Measurements from ENCODE around the gene SH3TC1.

SH3TC1 gene

DNA sequence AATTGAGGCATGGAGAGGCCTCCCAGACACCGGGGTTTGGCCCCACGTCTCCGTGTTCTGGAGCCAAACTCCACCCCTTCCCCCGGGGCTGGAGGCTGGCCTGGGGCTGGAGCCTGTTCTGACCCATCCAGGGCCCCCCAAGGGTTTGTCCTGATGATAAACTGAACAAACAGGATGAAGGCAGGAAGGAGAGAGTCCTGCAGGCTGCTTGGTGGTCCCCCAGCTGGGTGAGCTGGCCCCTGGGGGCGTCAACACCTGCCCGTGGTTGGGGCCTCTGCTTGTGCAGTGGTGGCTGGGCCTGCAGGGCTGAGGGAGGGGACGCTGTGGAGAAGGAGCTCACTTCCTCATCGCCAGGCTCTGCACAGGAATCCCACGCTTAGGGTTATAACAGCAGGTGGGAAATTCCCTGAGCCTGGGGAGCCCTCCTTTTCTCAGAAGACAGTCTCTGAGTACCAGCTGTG is 2.3 kb downstream of the SH3TC1 start:
- no peak for DNase-seq
- H3K79me2 ChIP-seq (ENCODE audit: control insufficient read depth, insufficient read depth, low read length), result no peaks in the 10 kb centered on the region
- H3K23ac ChIP-seq (ENCODE audit: low read length), result no peak overlapping the region
- no peak overlapping the region for H2BK5ac ChIP-seq (ENCODE audit: low read length)
- H3K4me3 ChIP-seq (ENCODE audit: low read length), result no peak overlapping the region
- no peak overlapping the region for H3K9ac ChIP-seq (ENCODE audit: low read length)
- H4K5ac ChIP-seq (ENCODE audit: low read length), result no peak overlapping the region
- H2AK5ac ChIP-seq (ENCODE audit: low read length), result no peak overlapping the region
- H3K27ac ChIP-seq (ENCODE audit: low read depth, low read length), result no peak overlapping the region
- no peaks in the 10 kb centered on the region for H3K27me3 ChIP-seq (ENCODE audit: insufficient read depth, low read length, poor library complexity)
- H3K4ac ChIP-seq (ENCODE audit: low read depth, low read length), result no peak overlapping the region
- H3K36me3 ChIP-seq (ENCODE audit: control insufficient read depth, insufficient read depth, low read length), result no peaks in the 10 kb centered on the region
- no CpG with 5 or more reads among the region's 9 CpGs for WGBS (ENCODE audit: extremely low coverage, insufficient coverage, low lambda C conversion rate)
- H2BK120ac ChIP-seq (ENCODE audit: low read depth, low read length), result no peak overlapping the region
- H2BK15ac ChIP-seq (replicated peaks; ENCODE audit: low read depth), result no peak overlapping the region
- no peaks in the 10 kb centered on the region for H3K4me1 ChIP-seq (ENCODE audit: control insufficient read depth, low read depth, low read length)
- no peak overlapping the region for H4K8ac ChIP-seq (ENCODE audit: low read depth, low read length)
- no peak overlapping the region for H3K18ac ChIP-seq (ENCODE audit: low read length)
- no peak overlapping the region for H3K4me2 ChIP-seq (ENCODE audit: low read length)
- H3K56ac ChIP-seq (ENCODE audit: low read length), result no peak overlapping the region
- H3K79me1 ChIP-seq (ENCODE audit: low read length), result no peaks in the 10 kb centered on the region

DNA sequence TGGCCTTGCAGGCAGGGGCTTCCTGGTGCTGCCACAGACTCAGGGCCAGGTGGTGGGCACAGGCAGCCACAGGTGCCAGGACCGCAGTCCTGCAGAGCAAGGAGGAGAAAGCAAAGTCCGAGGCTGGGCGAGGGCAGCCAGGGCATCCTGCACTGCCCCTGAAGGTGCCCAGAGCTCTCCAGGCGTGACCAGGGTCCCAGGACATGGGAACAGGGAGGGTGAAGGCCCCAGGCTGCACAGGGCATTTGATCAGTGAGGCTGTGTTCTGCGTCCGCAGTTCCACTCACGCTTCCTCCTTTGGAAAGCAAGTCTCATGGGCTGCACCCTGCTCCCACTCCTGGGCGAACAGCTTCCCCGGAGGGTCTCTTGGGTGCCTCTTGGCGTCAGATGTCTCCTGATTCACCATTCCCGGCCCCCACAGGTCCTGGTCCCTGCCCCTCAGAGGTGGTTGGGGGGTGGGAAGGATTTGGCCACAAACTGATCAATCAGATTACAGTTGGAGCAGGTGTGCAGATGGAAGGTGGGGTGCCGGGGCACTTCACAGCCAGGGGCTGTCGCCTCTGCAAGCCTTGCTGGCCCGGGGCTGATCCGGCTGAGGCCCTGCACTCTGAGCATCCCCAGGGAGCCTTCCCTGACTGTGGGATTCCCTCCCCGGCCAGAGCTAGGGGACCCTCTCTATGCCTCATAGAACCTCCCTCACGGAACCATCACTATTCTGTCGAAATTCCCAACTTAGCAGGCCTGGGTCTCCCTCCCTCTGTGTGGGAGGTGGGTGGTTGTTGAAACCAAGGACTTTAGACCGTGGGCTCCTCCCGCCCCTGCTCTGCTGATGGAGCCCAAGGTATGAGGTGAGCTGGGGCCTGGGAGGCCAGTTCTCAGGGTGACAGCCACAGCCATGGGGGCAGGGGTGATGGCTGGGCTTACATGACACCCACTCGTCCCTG is 3.3 kb downstream of the SH3TC1 start:
- no peak overlapping the region for H2BK120ac ChIP-seq (ENCODE audit: low read depth, low read length)
- no peak overlapping the region for H3K18ac ChIP-seq (ENCODE audit: low read length)
- no peaks in the 10 kb centered on the region for H3K79me1 ChIP-seq (ENCODE audit: low read length)
- H2BK5ac ChIP-seq (ENCODE audit: low read length), result no peak overlapping the region
- no peaks in the 10 kb centered on the region for H3K27me3 ChIP-seq (ENCODE audit: insufficient read depth, low read length, poor library complexity)
- H3K36me3 ChIP-seq (ENCODE audit: control insufficient read depth, insufficient read depth, low read length), result no peaks in the 10 kb centered on the region
- H4K5ac ChIP-seq (ENCODE audit: low read length), result no peak overlapping the region
- H3K27ac ChIP-seq (ENCODE audit: low read depth, low read length), result no peak overlapping the region
- no peak overlapping the region for H2BK15ac ChIP-seq (replicated peaks; ENCODE audit: low read depth)
- no peak overlapping the region for H3K4me2 ChIP-seq (ENCODE audit: low read length)
- H4K8ac ChIP-seq (ENCODE audit: low read depth, low read length), result no peak overlapping the region
- no peak overlapping the region for H3K9ac ChIP-seq (ENCODE audit: low read length)
- H3K4ac ChIP-seq (ENCODE audit: low read depth, low read length), result no peak overlapping the region
- DNase-seq, result no peak
- H3K4me1 ChIP-seq (ENCODE audit: control insufficient read depth, low read depth, low read length), result no peaks in the 10 kb centered on the region
- no peak overlapping the region for H3K56ac ChIP-seq (ENCODE audit: low read length)
- no peak overlapping the region for H3K4me3 ChIP-seq (ENCODE audit: low read length)
- H3K23ac ChIP-seq (ENCODE audit: low read length), result no peak overlapping the region
- H3K79me2 ChIP-seq (ENCODE audit: control insufficient read depth, insufficient read depth, low read length), result no peaks in the 10 kb centered on the region
- no peak overlapping the region for H2AK5ac ChIP-seq (ENCODE audit: low read length)
- no CpG with 5 or more reads among the region's 21 CpGs for WGBS (ENCODE audit: extremely low coverage, insufficient coverage, low lambda C conversion rate)

DNA sequence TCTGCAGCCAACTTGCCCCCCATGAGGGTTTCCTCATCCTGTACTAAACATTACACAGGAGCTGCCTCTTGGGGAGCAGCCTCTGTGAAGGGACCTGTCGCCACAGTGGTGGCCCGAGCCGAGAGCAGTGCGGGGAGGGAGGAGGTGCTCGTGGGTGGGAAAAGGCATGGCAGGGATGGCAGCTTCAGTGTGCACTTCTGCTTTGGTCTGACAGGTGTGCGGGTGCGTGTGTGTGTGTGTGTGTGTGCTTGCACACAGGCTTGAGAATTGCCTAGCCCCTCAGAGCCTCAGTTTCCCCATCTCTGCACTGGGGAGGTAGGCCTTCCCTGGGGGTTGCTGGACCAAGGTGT is 3.9 kb downstream of the SH3TC1 start:
- Histone ChIP-seq H3K4me2 (ENCODE audit: low read length) (no peak overlapping the region), H2BK5ac (ENCODE audit: low read length) (no peak overlapping the region), H4K5ac (ENCODE audit: low read length) (no peak overlapping the region), H3K36me3 (ENCODE audit: control insufficient read depth, insufficient read depth, low read length) (no peaks in the 10 kb centered on the region), H3K79me2 (ENCODE audit: control insufficient read depth, insufficient read depth, low read length) (no peaks in the 10 kb centered on the region), H2BK15ac (replicated peaks; ENCODE audit: low read depth) (no peak overlapping the region), H3K27ac (ENCODE audit: low read depth, low read length) (no peak overlapping the region), H4K8ac (ENCODE audit: low read depth, low read length) (no peak overlapping the region), H2BK120ac (ENCODE audit: low read depth, low read length) (no peak overlapping the region), H3K56ac (ENCODE audit: low read length) (no peak overlapping the region), H3K4ac (ENCODE audit: low read depth, low read length) (no peak overlapping the region), H3K4me3 (ENCODE audit: low read length) (no peak overlapping the region), H3K4me1 (ENCODE audit: control insufficient read depth, low read depth, low read length) (no peaks in the 10 kb centered on the region), H3K9ac (ENCODE audit: low read length) (no peak overlapping the region), H3K18ac (ENCODE audit: low read length) (no peak overlapping the region), H3K27me3 (ENCODE audit: insufficient read depth, low read length, poor library complexity) (no peaks in the 10 kb centered on the region), H3K23ac (ENCODE audit: low read length) (no peak overlapping the region), H3K79me1 (ENCODE audit: low read length) (no peaks in the 10 kb centered on the region), H2AK5ac (ENCODE audit: low read length) (no peak overlapping the region)
- WGBS (ENCODE audit: extremely low coverage, insufficient coverage, low lambda C conversion rate), result no CpG with 5 or more reads among the region's 7 CpGs
- no peak for DNase-seq

DNA sequence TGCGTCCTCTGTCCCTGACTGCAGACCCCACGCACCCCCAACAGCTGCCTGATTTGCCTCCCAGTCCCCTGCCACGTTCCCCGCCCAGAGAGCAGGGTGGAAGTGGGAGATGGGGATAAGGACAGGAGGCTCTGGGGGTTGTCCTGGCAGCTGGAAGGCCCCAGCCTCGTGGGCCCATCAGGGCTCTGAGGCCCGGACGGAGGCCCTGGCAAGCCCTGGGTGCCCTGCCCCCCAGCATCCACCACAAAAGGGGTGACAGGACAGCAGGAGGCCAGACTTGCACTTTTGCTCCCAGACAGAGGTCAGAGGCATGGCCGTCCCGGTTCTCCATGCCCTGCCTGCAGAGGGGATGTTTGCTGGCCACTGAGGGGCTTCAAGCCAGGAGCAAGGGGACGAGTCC is 4.7 kb downstream of the SH3TC1 start:
- no peak overlapping the region for H3K27ac ChIP-seq (ENCODE audit: low read depth, low read length)
- H3K23ac ChIP-seq (ENCODE audit: low read length), result no peak overlapping the region
- no peak overlapping the region for H2AK5ac ChIP-seq (ENCODE audit: low read length)
- no peak overlapping the region for H3K4me2 ChIP-seq (ENCODE audit: low read length)
- no peak overlapping the region for H3K18ac ChIP-seq (ENCODE audit: low read length)
- no peak overlapping the region for H3K4ac ChIP-seq (ENCODE audit: low read depth, low read length)
- no peak overlapping the region for H2BK5ac ChIP-seq (ENCODE audit: low read length)
- no peaks in the 10 kb centered on the region for H3K36me3 ChIP-seq (ENCODE audit: control insufficient read depth, insufficient read depth, low read length)
- no peaks in the 10 kb centered on the region for H3K79me1 ChIP-seq (ENCODE audit: low read length)
- no peak overlapping the region for H2BK120ac ChIP-seq (ENCODE audit: low read depth, low read length)
- no peak for DNase-seq
- H4K8ac ChIP-seq (ENCODE audit: low read depth, low read length), result no peak overlapping the region
- no peak overlapping the region for H3K9ac ChIP-seq (ENCODE audit: low read length)
- H4K5ac ChIP-seq (ENCODE audit: low read length), result no peak overlapping the region
- no peaks in the 10 kb centered on the region for H3K4me1 ChIP-seq (ENCODE audit: control insufficient read depth, low read depth, low read length)
- H3K79me2 ChIP-seq (ENCODE audit: control insufficient read depth, insufficient read depth, low read length), result no peaks in the 10 kb centered on the region
- H3K56ac ChIP-seq (ENCODE audit: low read length), result no peak overlapping the region
- WGBS (ENCODE audit: extremely low coverage, insufficient coverage, low lambda C conversion rate), result no CpG with 5 or more reads among the region's 10 CpGs
- H2BK15ac ChIP-seq (replicated peaks; ENCODE audit: low read depth), result no peak overlapping the region
- no peak overlapping the region for H3K4me3 ChIP-seq (ENCODE audit: low read length)
- H3K27me3 ChIP-seq (ENCODE audit: insufficient read depth, low read length, poor library complexity), result no peaks in the 10 kb centered on the region

DNA sequence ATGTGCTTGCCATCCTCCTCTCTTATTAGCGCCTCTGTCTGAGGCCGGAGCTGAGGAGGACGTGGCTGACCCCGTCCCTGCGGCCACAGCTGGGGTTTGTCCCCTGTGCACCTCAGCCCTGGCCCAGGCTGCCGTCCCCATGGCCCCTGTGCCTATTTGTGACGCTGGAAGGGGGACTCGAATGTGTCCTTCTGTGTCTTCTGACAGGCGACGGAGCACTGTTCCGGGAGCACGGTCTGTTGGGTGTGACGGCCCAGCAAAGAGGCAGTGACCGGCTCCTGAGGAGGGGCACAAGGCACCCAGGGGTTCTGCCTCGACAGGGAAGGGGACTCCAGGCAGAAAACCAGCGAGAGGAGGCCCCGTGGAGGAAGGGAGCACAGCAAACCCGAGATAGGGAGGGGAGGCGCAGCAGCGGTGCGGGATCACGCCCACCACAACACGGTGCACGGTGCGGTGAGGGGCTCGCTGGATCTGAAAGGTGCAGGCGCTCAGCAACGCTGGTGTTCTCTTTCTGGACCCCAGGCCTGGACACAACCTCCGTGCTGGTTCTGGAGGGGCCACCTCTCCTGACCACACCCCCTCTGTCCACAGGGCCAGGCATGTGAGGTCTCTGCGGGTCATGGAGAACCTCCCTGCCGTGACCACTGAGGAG is 5.6 kb downstream of the SH3TC1 start:
- Histone ChIP-seq H2BK15ac (replicated peaks; ENCODE audit: low read depth) (no peak overlapping the region), H2AK5ac (ENCODE audit: low read length) (no peak overlapping the region), H2BK120ac (ENCODE audit: low read depth, low read length) (no peak overlapping the region), H3K23ac (ENCODE audit: low read length) (no peak overlapping the region), H4K8ac (ENCODE audit: low read depth, low read length) (no peak overlapping the region), H2BK5ac (ENCODE audit: low read length) (no peak overlapping the region), H3K4me3 (ENCODE audit: low read length) (no peak overlapping the region), H3K36me3 (ENCODE audit: control insufficient read depth, insufficient read depth, low read length) (no peaks in the 10 kb centered on the region), H3K4ac (ENCODE audit: low read depth, low read length) (no peak overlapping the region), H3K27me3 (ENCODE audit: insufficient read depth, low read length, poor library complexity) (no peaks in the 10 kb centered on the region), H3K79me2 (ENCODE audit: control insufficient read depth, insufficient read depth, low read length) (no peaks in the 10 kb centered on the region), H3K9ac (ENCODE audit: low read length) (no peak overlapping the region), H3K79me1 (ENCODE audit: low read length) (no peaks in the 10 kb centered on the region), H3K56ac (ENCODE audit: low read length) (no peak overlapping the region), H3K18ac (ENCODE audit: low read length) (no peak overlapping the region), H3K4me1 (ENCODE audit: control insufficient read depth, low read depth, low read length) (no peaks in the 10 kb centered on the region), H3K27ac (ENCODE audit: low read depth, low read length) (no peak overlapping the region), H3K4me2 (ENCODE audit: low read length) (no peak overlapping the region), H4K5ac (ENCODE audit: low read length) (no peak overlapping the region)
- DNase-seq, result no peak
- WGBS (ENCODE audit: extremely low coverage, insufficient coverage, low lambda C conversion rate), result no CpG with 5 or more reads among the region's 31 CpGs
